Measurements from ENCODE around the gene SIGLEC8.
A peak's percentile ranks its signal among the peaks of the same experiment; 100 is the strongest.
"Not testable (repeated sequence)": the region's sequence is repeated elsewhere in the genome, so short reads cannot be mapped to it uniquely, and the experiment has no call there.

SIGLEC8 gene

DNA sequence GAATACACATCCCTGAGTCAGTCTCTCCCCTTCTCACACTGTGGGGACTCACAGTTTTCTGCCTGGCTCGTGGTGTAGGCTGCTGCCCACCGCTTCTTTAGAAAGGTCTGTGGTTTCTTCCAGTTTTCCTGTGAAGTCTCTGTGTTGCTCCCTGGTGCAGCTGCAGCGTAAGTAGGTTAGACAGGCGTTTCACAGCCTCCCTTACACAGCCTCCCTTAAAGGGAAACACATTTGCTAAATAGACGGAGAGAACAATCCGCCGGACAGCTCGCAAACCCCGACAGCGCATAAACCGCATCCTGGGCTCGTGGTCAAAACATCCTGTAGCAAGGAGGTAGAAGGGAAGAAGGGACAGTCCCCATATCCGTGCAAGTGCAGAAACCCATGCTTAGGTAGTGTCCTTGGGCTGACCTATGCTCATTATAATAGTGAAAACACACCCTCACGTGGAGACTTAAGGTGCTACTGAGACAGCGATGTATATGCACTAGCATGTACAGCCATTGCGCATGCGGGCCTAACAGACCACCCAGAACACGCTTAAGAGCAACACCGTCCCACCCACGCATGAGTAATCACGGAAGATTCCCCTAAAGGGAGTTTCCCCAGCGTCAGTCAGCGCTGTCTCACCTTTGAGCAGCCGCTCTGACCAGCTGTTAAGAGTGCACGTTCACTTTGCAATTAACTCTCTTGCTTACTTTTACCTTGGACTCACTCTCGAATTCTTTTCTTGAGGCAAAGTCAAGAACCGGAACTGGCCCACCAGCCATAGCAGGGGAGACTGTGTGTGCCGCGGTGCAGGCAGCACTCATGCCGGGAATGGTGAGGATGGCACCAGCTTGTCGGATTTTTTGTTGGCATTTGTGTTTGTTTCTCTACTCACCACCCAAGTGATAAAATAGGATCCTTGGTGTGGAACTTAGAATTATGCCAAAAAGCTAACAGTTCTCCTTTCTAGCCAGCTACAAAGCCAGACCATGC, 16.6 kb downstream of the SIGLEC8 start:
- no peak for DNase-seq

DNA sequence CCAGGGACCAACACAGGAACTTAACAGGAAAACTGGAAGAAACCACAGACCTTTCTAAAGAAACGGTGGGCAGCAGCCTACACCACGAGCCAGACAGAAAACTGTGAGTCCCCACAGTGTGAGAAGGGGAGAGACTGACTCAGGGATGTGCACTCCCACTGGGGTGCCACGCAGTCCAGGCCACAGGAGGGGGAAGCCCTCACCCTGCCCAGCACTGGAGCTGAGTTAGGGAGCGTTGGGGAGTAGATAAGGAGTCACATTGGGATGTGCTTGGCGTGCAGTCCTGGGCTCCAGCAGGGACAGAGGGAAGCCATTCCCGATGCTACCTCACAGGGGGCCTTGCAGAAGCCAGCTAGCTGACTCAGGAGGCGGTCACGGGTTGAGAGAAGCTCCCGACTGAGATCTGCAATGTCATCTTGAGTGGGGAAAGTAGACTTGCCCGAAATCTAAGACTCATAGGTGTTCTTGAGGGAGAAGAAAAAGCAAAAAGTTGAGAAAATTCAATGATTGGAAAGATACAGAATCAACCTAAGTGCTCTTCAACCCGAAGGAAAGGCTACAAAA, 17.3 kb downstream of the SIGLEC8 start:
- no peak for DNase-seq

DNA sequence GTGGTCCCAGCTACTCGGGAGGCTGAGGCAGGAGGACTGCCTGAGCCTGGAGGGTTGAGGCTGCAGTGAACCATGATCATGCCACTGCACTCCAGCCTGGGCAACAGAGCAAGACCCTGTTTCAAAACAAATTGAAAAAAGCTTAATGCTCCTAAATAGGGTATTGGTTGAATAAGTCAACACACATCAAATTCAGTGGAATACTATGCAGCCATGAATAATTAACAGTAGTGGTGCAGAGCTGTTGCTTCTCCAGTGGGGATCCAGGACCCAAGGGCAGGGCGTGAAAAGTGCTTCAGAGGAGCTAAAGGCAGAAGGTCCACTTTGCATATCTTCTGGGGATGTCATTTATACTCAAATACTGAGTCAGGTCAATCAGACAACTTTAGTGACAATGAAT, 18.2 kb downstream of the SIGLEC8 start:
- DNase-seq, result no peak

DNA sequence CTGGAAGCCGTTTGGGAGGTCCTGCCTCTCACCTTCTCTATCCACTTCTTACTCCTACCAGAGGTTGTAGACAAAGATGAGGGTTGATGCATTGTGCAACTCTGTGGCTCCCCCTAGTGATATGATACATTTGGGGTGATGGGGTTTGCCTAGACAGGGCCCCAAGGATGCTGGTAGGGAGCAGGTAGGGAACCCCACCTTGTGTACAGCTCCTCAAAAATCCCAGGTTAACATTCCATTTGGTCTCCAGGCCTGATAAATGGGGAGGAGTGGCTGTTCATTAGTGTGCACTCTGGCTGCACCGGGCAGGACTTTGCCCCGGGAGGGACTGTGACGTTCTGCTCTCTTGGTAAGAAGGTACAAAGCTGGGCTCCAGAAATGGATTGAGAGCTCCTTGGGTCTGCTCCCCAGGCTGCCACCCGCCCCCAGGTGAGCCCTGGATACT, 19.2 kb downstream of the SIGLEC8 start:
- no peak for DNase-seq

DNA sequence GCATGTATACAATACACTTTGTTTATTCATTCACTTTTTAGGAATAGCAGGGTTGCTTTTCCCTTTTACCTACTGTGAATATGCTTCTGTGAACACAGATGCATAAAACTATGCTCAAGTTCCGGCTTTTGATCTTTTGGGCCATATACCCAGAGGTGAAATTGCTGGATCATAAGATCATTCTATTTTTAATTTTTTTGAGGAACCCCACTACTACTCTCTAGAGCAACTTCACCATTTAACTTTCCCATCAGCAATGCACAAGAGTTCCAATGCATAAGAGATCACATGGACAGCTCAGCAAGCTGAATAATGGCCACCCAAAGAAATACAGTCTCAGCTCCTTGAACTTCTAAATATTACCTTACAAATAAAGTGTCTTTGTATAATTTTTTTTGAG, 23.8 kb downstream of the SIGLEC8 start:
- no peak for DNase-seq

DNA sequence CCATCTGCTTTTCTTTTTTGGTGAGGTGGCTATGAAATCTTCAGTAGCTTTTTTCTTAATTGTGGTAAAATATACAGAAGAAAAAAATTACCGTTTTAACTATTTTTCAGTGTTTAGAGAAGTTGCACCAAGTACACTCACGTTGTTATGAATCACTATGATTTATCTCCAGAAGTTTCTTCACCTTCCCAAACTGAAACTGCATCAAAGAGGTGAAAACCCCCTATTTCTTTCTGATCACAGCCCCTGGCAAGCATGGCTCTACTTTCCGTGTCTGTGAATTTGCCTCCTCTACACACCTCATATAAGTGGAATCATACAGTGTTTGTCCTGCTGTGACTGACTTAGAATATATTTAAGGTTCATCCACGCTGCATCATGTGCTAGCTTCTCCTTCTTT, 25.2 kb downstream of the SIGLEC8 start:
- no peak for DNase-seq

DNA sequence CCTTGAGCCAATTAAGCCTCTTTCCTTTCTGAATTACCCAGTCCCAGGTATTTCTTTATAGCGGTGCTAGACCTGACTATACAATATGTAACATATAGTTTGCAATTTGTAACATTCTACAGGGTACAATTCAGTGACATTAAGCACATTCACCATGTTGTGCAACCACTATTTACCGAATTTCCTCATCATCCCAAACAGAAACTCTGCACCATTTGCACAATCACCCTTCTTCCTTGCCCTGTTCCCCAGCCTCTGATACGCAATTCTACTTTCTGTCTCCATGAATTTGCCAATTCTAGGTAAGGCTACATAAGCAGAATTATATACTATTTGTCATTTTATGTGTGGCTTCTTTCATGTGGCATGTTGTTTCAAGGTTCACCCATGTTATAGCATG, 27.1 kb downstream of the SIGLEC8 start:
- DNase-seq, result no peak

DNA sequence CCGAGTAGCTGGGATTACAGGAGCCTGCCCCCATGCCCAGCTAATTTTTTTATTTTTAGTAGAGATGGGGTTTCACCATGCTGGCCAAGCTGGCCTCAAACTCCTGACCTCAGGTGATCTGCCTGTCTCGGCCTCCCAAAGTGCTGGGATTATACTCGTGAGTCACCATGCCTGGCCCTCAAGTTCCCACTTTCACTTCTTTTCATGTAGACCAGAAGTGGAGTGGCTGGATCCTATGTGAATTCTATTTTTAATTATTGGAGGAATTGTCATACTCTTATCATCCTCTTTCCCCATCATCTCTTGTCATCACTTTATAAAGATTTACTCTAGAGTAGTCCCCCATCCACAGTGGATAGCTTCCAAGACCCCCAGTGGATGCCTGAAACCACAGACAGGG, 28.0 kb downstream of the SIGLEC8 start:
- DNase-seq, result no peak

DNA sequence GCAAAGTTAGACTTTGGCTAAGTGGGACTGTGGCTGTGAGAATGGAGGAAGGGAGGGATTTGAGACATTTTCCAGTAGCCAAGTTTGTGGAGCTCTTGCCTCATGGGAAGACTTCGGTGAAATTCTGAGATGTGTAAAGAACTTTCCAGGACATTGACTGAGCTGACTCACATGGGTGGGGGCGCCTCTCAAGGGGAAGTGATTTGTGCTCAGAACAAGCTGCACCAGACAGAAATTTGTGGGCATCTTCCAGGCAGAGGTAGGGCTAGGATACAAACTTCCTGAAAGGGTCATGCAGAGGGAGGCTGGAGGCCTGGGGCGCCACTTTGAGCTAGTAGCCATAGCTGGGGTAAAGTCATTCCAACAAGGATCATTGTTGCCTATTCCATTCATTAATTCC, 31.1 kb downstream of the SIGLEC8 start:
- DNase-seq, result no peak

DNA sequence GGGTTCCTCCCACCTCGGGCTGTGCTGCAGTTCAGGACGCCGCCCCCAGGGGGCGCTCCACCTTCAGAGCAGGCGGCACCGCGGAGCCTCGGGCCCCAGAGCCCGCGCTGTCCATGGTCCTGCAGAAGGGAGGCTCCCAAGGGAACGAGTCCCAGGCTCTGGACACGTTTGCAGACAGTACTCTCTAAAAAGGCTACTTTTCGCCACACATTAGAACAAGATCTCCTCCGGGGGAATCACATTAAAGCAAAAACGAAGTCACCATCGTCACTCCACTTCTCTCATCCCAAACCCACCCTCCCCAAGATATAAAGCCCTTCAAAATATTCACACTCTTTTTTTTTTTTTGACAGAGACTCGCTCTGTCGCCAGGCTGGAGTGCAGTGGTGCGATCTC, 36.2 kb downstream of the SIGLEC8 start:
- DNase-seq, result peak; percentile 62

DNA sequence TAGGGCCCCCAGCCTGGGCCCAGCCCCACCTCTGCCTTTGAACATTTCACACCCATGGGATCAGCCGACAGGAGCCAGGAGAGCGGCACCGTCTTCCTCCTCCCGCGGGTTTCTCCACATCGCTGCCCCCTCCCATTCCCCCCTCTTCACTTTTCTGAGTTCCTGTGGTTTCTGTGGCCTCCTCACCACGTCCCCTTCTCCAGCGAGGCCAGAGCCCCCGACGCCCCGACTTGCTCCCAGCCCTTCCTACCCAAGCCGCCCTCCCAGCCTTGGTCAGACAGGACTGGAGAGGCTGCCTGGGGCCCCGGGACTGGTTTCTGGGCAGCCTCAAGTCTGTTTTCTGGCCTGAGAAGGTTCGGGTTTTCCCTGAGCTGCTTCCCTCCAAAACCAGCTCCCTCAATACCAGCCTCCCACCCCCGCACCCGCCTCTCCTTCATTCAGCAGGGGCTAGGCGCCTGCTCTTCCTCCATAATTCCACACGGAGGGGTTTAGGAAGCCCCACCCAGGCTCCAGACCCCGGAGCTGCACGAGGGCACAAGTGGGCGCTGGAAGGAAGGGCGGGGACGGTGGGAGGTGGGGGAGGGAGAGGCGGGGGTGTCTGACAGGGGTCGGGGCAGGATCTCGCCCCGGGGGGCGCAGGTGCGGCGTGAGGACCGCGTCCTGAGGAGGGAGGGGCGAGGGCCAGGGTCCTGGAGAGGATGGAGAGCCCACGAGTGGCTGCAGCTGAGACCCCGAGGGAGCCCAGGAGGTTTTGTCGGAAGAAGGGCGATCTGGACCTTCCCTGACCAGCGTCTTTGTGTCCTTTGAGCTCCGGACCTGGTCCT, 36.8 kb downstream of the SIGLEC8 start:
- no peak for DNase-seq

DNA sequence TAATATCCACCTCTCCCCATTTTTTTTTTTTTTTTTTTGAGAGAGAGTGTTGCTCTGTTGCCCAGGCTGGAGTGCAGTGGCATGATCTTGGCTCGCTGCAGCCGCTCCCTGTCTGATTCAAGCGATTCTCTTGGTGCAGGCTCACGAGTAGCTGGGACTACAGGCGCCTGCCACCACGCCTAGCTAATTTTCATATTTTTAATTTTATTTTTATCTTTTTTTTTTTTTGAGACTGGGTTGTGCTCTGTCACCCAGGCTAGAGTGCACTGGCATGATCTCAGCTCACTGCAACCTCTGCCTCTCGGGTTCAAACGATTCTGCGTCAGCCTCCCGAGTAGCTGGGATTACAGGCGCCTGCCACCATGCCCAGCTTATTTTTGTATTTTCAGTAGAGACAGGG, 37.7 kb downstream of the SIGLEC8 start:
- DNase-seq, result not testable (repeated sequence)

DNA sequence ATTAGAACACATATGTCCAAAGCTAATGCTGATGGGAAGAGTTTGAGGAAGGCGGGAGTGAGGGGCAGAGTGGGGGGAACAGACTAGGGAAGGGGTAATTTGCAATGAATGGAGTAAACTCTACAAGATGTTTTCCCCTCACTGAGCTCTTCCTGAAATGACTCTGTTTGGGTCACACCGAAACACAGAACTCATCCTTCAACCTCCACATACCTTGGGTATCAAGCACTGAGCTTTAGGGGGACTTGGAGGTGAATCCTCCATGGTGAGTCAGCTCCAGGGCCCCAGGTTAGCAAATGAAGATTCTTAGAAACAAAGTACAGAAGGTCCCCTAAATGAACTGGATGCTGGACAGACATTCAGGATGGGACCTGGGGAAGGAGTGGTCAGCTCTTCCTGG, 39.5 kb downstream of the SIGLEC8 start:
- no peak for DNase-seq

DNA sequence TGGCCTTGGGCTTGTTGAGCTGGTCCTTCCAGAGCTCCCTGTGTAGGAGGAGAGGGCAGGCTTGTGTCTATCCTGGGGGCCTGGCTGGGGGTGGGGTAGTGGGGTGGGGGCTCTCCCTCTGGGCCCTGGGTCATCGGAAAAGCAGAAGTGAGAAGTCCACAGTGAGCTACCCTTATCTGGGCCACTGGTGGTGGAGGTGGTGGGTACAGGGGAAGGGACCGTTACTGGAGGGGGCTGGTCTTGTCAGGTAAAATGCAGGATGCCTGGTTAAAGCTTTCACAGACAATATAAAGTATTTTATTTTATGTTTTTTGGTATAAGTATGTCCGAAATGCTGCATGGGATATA, 40.5 kb downstream of the SIGLEC8 start:
- DNase-seq, result no peak

DNA sequence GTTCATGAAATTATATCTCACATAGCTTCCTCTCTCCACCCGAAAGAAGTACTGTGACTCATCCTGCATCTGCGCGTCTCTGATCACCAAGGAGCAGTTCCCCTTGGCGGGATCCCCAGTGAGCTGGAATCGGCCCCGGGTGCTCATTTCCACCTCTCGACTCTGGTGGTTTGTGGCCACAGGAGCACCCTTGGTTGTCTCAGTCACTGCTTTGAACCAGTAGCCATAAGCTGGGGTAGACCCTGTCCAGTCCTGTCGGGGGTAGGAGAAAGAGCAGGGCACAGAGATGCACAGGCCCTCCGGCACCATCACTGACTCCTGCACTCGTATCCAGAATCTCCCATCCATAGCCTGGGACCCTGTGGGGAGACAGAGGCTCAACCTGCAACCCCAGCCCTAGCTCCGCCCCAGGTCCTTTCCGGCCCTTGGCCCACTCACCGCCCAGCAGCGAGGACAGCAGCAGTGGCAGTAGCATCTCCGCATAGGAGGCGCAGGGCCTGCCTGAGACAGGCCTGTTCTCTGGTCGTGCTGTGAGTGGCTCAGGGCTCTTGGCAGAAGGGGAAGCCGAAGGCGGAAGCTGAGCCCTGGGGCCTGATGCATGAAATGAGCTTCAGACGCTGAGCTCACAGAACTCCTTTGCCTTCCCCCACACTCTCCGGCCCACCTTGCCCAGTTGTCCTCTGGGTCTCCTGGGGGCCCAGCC, 41.0 kb downstream of the SIGLEC8 start, which contains the start of gene SIGLEC10:
Gene SIGLEC10, minus strand, starts transcription at position 536 of the 703 bp plus-strand sequence. Its CDS starts 61 bp downstream, at position 475.
- DNase-seq, result no peak

DNA sequence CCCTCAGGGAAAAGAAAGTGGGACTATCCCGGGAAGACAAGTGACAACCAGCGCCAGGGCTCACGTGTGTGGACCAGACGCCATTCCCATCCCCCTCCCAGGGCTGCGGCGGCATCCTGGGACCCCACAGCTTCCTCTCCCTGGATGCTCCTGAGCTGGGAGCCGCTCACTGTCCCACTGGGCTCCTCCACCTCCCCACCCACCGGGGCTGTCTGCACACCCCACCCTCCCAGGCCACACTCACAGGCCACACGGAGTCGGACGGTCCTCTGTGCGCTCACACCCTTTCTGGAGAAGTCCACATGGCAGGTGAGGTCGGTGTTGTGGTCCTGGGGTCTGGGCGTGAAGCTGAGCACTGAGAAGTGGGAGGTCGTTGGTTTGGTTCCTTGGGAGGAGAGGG, 41.8 kb downstream of the SIGLEC8 start:
- not testable (repeated sequence) for DNase-seq

DNA sequence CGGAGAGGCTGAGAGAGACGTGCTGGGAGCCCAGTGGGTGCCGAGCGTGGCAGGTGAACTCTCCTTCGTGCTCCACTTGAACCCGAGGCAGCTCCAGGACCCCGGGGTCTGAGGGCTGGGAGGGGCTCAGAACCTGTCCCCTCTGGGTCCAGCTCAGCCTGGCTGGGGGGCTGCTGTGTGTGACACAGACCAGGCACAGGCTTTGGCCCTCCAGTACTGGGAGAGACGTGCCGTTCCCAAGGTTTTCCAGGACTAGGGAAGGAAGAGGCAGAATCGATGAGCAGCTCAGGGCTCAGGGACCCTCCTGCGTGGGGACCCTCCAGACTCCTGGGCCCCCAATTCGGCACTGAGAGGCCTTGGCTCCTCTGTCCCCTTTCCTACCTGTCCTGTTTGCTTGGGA, 43.1 kb downstream of the SIGLEC8 start:
- no peak for DNase-seq

DNA sequence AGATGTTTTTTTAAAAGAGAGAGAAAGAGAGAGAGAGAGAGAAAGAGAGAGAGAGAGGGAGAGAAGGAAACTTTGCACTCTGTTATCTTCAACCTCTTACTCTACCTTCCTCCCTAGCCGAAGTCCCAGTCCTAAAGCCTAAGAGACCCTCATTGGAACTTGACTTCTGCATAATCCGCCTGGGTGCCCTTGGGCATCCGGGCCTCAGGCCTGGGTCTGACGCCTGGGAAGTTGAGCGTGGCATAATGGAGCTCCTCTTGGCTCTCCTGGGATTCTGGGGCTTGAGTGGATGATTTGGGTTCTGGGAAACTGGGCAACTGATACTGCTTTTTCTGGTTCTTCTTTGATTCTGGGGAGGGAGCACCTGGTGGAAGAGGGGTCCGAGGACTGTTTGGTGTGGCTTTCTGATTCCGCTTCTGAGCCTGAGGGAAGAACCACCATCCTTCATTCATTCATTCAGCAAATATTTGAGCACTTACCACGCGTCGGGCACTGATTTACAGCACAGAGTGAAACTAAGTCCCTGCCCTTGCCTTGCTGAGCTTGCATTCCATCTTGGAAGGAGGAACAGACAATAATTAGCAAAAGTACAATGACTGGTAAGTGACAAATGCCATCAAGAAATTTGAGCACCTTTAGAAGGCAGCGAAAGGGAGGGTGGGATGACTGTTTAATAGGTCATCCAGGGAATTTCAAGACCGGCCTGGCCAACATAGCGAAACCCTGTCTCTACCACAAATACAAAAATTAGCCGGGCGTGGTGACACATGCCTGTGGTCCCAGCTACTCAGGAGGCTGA, 47.1 kb downstream of the SIGLEC8 start:
- no peak for DNase-seq

DNA sequence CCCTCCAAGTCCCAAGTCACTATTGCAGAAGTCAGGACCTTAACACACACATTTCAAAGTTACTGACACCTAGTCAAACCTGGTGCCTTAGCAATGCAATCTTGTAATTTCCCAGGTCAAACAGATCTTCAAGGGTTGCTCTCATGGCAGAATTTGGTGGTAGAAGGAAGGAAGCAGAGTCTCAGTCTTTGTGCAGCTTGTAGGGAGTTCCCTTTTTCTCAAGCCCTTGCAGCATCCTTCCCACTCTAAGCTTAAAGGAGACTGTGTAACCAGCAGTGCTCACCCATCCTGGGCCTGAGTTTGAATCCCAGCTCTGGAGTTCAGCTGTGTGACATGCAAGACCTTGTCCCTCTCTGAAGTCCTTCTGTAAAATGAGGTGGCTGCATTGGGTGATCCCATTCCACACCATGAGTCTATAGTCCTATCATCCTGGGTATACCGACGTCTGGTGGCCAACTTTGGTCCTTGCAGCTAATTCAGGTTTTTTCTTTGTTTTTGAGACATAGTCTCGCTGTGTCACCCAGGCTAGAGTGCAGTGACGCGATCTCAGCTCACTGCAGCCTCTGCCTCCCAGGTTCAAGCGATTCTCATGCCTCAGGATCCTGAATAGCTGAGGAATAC, 50.6 kb downstream of the SIGLEC8 start:
- peak; percentile 12 for DNase-seq

DNA sequence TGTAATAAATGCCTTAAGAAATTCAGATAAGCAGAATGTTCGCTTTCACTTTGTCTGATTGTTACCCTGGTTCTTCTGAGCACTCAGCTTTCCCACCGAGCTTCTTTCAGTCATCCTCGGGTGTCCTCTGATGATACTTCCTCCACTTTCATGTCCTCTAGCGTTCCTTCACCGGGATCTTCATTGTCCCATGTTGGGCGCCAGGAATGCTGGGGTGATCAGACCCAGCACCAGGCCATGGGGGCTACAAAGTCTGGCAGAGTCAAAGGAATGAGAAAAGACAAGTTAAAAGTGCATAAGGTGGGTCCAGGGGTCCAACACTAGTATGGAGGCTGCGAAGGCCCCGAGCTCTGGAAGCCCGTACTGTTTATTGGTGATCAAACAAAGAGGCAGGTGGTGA, 56.1 kb downstream of the SIGLEC8 start:
- DNase-seq, result no peak

Measured in fibroblast of skin of back (primary cell).